K562 (cell line): Measurements from ENCODE around the gene ARMC8.

Experiments
- CEBPB ChIP-seq: fragments of 450-650 bp; IDR thresholded peaks from 2 replicates; pipeline ENCODE4 v1.6.1; 2016; ENCODE audit warnings: missing genetic modification characterization, missing compliant biosample characterization
- CTCF ChIP-seq, 3 experiments: IDR thresholded peaks in 2 of 3; conservative IDR thresholded peaks in 1 of 3; 2 replicates each; pipeline ENCODE4 v1.5.1; 2011 to 2012; ENCODE audit warnings: low read length in 3 of 3, mild to moderate bottlenecking in 3 of 3, control low read depth in 2 of 3, improper control_type of control experiment in 1 of 3, inconsistent platforms in 1 of 3, low read depth in 1 of 3, mixed read lengths in 1 of 3, moderate library complexity in 1 of 3; ENCODE audit not compliant: insufficient read depth in 2 of 3
- E2F1 ChIP-seq: sonication (generic); formaldehyde crosslinking; IDR thresholded peaks from 2 replicates; pipeline ENCODE4 v1.8.1; 2023; ENCODE audit warnings: mild to moderate bottlenecking, missing genetic modification reagents, moderate library complexity
- MAX ChIP-seq: sonication (generic); formaldehyde crosslinking; IDR thresholded peaks from 2 replicates; pipeline ENCODE4 v1.9.0; 2022; ENCODE audit warnings: mild to moderate bottlenecking, missing genetic modification reagents
- NR3C1 ChIP-seq: sonication (generic); formaldehyde crosslinking; IDR thresholded peaks from 2 replicates; pipeline ENCODE4 v1.8.1; 2022; ENCODE audit warnings: missing genetic modification reagents
- SMC3 ChIP-seq: conservative IDR thresholded peaks from 2 replicates; pipeline ENCODE4 v1.6.1; 2011; ENCODE audit warnings: low read depth, low read length, improper control_type of control experiment; ENCODE audit not compliant: insufficient read depth
- ZBTB40 ChIP-seq, 2 experiments: fragments of 450-650 bp in 1 of 2; sonication (generic) in 1 of 2; formaldehyde crosslinking in 1 of 2; IDR thresholded peaks; 2 replicates each; pipeline versions ENCODE4 v1.7.1 to v1.9.0; 2016 to 2022; ENCODE audit warnings: inconsistent platforms in 1 of 2, mild to moderate bottlenecking in 1 of 2, missing genetic modification reagents in 1 of 2
- ZNF318 ChIP-seq, 2 experiments: fragments of 450-650 bp; IDR thresholded peaks; 2 replicates each; pipeline ENCODE4 v1.6.1; 2016; ENCODE audit warnings: mild to moderate bottlenecking in 2 of 2, borderline replicate concordance in 1 of 2, low read depth in 1 of 2, moderate library complexity in 1 of 2
- ZNF766 ChIP-seq: fragments of 200-800 bp; sonication (Bioruptor generic); conservative IDR thresholded peaks from 2 replicates; pipeline ENCODE4 v1.6.1; 2016; ENCODE audit warnings: missing genetic modification characterization, missing compliant biosample characterization

- TF ChIP-seq CTCF (IDR thresholded peaks at IDR 0.05 in 2 of 3, conservative IDR thresholded peaks at IDR 0.05 in 1 of 3; ENCODE audit: insufficient read depth in 2 of 3, low read depth in 1 of 3, low read length in 3 of 3) = no peak
- TF ChIP-seq NR3C1 (CRISPR knock-in tag) = no peak
- no peak for TF ChIP-seq SMC3
- TF ChIP-seq CEBPB (tag) = no peak
- TF ChIP-seq E2F1 (CRISPR knock-in tag) = no peak
- no peak for TF ChIP-seq ZNF318 (IDR thresholded peaks at IDR 0.05; ENCODE audit: borderline replicate concordance in 1 of 2, low read depth in 1 of 2)
- no peak for TF ChIP-seq ZNF766 (CRISPR knock-in tag)
- TF ChIP-seq ZBTB40 (IDR thresholded peaks at IDR 0.05) = no peak
- no peak for TF ChIP-seq ZBTB40 (CRISPR knock-in tag; IDR thresholded peaks at IDR 0.05)
- no peak for TF ChIP-seq MAX (CRISPR knock-in tag)
Observed at GRCh38 chr3:138260611-138261010, 73.5 kb downstream of the ARMC8 start.
